ENCODE data around the gene NID1.

NID1 gene

DNA sequence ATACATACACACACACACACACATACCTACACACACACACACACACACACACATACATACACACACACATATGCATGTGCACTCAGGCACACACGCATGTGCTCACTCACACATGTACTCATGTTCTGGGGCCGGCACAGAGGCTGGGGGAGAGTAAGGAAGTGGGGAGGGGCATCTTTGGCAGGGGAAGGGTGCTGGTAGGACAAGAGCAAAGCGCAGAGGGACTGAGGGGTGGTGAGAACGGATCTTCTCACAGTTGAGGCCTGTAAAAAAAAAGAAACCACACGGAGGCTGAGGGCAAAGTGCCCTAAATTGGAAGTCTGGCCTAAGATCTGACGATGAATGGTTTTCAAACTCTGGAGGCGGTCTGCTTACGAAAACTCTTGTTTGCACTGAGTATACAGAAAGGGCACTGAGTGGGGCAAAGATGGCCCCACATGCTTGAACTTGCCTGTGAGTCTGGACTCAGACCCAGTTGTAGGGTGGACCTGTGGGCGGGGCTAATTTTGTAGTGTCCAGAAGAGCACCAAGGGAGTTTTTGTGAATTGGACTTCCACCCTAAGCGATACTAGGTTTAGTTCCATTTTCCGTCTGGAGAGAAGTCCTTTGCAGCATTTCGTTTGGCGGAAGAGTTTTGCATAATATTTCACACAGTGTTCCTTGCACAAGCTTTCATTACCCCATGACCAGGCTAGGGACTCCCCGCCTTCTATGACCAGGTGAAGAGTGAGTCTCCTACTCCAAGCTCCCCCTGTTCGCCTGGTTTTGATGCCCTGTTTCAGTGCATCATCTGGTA is 118.9 kb downstream of the NID1 start:
- H3K9ac ChIP-seq (ENCODE audit: low read depth, low read length): no peak overlapping the region
- H3K27me3 ChIP-seq (ENCODE audit: control insufficient read depth, insufficient read depth, low read length): no peaks in the 10 kb centered on the region
- H3K4me3 ChIP-seq (ENCODE audit: low read depth, low read length): no peak overlapping the region
- no peaks in the 10 kb centered on the region for H3K36me3 ChIP-seq (ENCODE audit: control insufficient read depth, insufficient read depth, low read length)
- no peak overlapping the region for H3K27ac ChIP-seq (ENCODE audit: low read depth, low read length)
- no peaks in the 10 kb centered on the region for H3K9me3 ChIP-seq (ENCODE audit: control insufficient read depth, insufficient read depth, low read length)
- H3K4me1 ChIP-seq (ENCODE audit: control insufficient read depth, insufficient read depth, low read length): no peaks in the 10 kb centered on the region

DNA sequence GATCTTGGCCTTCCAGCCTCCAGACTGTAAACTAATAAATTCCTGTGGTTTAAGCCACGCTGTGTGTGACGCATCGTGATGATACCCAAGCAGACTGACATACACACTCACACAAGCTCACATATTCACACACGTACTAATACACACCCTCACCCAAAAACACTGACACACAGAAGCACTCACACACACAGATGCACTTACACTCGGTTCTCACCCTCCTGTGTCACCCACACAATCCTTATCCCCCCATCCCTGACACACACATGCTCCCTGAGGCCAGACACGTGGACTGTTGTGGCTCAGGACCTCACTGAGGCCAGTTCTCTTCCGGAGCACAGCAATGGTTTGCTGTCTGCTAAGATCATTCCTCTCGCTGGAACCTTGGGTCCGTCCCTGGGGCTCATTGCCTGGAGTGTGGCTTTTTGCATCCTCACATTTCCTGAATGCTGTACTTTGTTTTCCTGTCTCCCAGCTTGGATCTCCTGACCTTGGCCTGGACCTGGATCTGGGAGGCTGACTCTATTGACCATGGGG is 121.2 kb downstream of the NID1 start:
- Histone ChIP-seq H3K36me3 (ENCODE audit: control insufficient read depth, insufficient read depth, low read length) (no peaks in the 10 kb centered on the region), H3K4me1 (ENCODE audit: control insufficient read depth, insufficient read depth, low read length) (no peaks in the 10 kb centered on the region), H3K9me3 (ENCODE audit: control insufficient read depth, insufficient read depth, low read length) (no peaks in the 10 kb centered on the region), H3K27me3 (ENCODE audit: control insufficient read depth, insufficient read depth, low read length) (no peaks in the 10 kb centered on the region), H3K9ac (ENCODE audit: low read depth, low read length) (no peak overlapping the region), H3K4me3 (ENCODE audit: low read depth, low read length) (no peak overlapping the region), H3K27ac (ENCODE audit: low read depth, low read length) (no peak overlapping the region)

DNA sequence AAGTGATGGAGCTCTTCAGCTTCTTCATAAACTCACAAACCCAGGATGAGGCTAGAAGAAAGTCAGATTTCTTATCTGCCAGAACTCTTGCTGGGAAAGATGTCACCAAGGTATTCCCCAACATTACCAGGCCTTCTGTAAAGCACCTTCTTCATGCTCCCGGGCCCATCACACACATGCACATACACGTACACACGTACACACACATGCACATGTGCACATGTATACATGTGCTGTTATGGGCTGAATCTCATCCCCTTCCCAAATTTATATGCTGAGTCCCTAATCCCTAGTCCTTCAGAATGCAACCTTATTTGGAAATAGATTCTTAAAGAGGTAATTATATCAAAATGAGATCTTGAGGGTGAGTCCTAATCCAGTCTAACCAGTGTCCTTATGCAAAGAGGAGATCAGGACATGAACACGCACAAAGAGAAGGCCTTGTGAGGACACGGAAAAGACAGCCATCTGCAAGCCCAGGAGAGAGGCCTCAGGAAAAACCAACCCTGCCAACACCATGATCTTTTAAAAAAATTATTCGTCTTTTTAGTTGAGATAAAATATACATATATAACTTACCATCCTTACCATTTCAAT is 121.8 kb downstream of the NID1 start:
- Histone ChIP-seq H3K9ac (ENCODE audit: low read depth, low read length) (no peak overlapping the region), H3K4me1 (ENCODE audit: control insufficient read depth, insufficient read depth, low read length) (no peaks in the 10 kb centered on the region), H3K9me3 (ENCODE audit: control insufficient read depth, insufficient read depth, low read length) (no peaks in the 10 kb centered on the region), H3K36me3 (ENCODE audit: control insufficient read depth, insufficient read depth, low read length) (no peaks in the 10 kb centered on the region), H3K27ac (ENCODE audit: low read depth, low read length) (no peak overlapping the region), H3K4me3 (ENCODE audit: low read depth, low read length) (no peak overlapping the region), H3K27me3 (ENCODE audit: control insufficient read depth, insufficient read depth, low read length) (no peaks in the 10 kb centered on the region)

DNA sequence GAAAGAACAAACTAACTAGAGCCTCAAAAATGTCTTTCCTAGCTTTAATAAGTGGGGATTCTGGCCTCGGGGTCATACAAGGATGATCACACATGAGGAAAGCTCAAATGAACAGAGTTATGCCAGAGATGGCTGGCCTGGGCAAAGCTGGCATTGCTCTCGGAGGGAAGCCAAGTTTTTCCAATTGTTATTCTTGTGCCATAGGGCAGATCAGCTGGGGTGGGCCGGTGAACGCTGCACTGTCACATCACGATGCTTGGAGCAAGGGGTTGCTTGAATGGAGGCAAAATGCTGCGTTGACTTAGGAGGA is 122.3 kb downstream of the NID1 start:
- Histone ChIP-seq H3K4me1 (ENCODE audit: control insufficient read depth, insufficient read depth, low read length) (no peaks in the 10 kb centered on the region), H3K4me3 (ENCODE audit: low read depth, low read length) (no peak overlapping the region), H3K9ac (ENCODE audit: low read depth, low read length) (no peak overlapping the region), H3K27me3 (ENCODE audit: control insufficient read depth, insufficient read depth, low read length) (no peaks in the 10 kb centered on the region), H3K9me3 (ENCODE audit: control insufficient read depth, insufficient read depth, low read length) (no peaks in the 10 kb centered on the region), H3K36me3 (ENCODE audit: control insufficient read depth, insufficient read depth, low read length) (no peaks in the 10 kb centered on the region), H3K27ac (ENCODE audit: low read depth, low read length) (no peak overlapping the region)

DNA sequence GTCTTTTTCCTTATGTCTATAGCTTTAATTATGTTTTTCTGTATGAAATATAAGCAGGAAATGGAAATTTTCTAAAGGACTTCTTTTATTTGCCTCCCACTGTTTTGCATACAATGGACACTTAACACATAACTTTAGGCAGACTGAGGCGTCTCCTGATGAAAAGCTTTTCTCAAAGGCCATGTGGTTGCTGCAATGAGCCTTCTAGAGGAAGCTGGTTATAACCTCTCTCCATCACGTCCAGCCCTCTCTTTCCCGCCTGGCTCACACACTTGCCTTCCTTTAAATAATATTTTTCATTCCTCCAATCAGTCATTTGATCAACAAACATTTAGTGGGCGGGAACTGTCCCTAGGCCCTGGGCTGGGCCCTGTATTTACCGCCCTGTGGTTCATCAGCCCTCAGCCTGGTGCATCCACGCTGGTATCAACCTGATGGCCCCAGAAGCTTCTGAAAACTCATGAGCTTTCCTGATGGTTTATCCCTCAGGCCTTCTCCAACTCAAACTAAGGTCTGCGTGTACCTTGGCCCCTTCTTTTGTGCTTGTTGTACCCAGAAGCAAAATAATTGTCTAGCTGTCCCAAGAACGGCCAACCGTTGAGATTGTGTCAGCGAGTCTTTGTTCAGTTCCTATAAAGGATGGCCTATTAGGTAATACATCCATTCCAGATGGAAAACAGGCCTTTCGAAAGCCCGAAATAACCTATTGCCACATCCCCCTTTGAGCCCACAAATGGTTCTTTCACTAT is 122.8 kb downstream of the NID1 start:
- no peaks in the 10 kb centered on the region for H3K27me3 ChIP-seq (ENCODE audit: control insufficient read depth, insufficient read depth, low read length)
- no peak overlapping the region for H3K9ac ChIP-seq (ENCODE audit: low read depth, low read length)
- no peaks in the 10 kb centered on the region for H3K9me3 ChIP-seq (ENCODE audit: control insufficient read depth, insufficient read depth, low read length)
- no peaks in the 10 kb centered on the region for H3K36me3 ChIP-seq (ENCODE audit: control insufficient read depth, insufficient read depth, low read length)
- no peaks in the 10 kb centered on the region for H3K4me1 ChIP-seq (ENCODE audit: control insufficient read depth, insufficient read depth, low read length)
- H3K27ac ChIP-seq (ENCODE audit: low read depth, low read length): no peak overlapping the region
- H3K4me3 ChIP-seq (ENCODE audit: low read depth, low read length): no peak overlapping the region

DNA sequence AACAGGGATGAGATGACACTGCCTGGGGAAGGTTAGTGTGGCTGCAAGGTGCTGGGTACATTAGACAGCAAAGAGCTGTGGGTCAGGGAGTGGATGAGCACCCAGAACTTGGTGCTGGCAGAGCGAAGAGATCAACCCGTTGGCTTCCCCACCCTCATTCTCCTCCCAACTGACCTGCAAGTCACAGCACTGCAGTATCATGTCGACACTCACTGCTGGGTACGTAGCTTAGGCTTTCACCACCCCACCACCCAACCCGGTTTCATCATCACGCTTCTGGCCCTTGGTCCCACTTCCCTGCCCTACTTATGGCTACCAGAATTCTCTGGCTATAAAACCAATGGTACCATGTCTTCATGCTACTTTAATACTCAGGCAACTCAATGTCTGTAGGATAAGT is 124.6 kb downstream of the NID1 start:
- H3K4me1 ChIP-seq (ENCODE audit: control insufficient read depth, insufficient read depth, low read length): no peaks in the 10 kb centered on the region
- no peaks in the 10 kb centered on the region for H3K27me3 ChIP-seq (ENCODE audit: control insufficient read depth, insufficient read depth, low read length)
- no peak overlapping the region for H3K27ac ChIP-seq (ENCODE audit: low read depth, low read length)
- H3K9ac ChIP-seq (ENCODE audit: low read depth, low read length): no peak overlapping the region
- H3K9me3 ChIP-seq (ENCODE audit: control insufficient read depth, insufficient read depth, low read length): no peaks in the 10 kb centered on the region
- no peaks in the 10 kb centered on the region for H3K36me3 ChIP-seq (ENCODE audit: control insufficient read depth, insufficient read depth, low read length)
- no peak overlapping the region for H3K4me3 ChIP-seq (ENCODE audit: low read depth, low read length)

DNA sequence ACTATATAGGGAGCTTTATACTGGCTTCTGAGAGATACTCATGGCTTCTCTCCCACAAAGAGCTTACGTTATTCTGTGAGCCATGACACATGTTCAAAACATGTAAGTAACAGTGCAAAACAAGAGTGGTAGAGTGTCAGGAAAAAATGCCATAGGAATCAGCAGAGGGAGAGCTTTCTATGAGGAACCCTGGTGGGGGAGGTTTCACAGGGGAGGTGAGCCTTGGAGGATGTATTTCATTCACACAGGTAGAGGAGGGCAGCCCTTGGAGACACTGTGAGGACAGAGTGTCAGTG is 125.5 kb downstream of the NID1 start:
- Histone ChIP-seq H3K27me3 (ENCODE audit: control insufficient read depth, insufficient read depth, low read length) (no peaks in the 10 kb centered on the region), H3K9me3 (ENCODE audit: control insufficient read depth, insufficient read depth, low read length) (no peaks in the 10 kb centered on the region), H3K4me1 (ENCODE audit: control insufficient read depth, insufficient read depth, low read length) (no peaks in the 10 kb centered on the region), H3K36me3 (ENCODE audit: control insufficient read depth, insufficient read depth, low read length) (no peaks in the 10 kb centered on the region), H3K9ac (ENCODE audit: low read depth, low read length) (no peak overlapping the region), H3K4me3 (ENCODE audit: low read depth, low read length) (no peak overlapping the region), H3K27ac (ENCODE audit: low read depth, low read length) (no peak overlapping the region)

DNA sequence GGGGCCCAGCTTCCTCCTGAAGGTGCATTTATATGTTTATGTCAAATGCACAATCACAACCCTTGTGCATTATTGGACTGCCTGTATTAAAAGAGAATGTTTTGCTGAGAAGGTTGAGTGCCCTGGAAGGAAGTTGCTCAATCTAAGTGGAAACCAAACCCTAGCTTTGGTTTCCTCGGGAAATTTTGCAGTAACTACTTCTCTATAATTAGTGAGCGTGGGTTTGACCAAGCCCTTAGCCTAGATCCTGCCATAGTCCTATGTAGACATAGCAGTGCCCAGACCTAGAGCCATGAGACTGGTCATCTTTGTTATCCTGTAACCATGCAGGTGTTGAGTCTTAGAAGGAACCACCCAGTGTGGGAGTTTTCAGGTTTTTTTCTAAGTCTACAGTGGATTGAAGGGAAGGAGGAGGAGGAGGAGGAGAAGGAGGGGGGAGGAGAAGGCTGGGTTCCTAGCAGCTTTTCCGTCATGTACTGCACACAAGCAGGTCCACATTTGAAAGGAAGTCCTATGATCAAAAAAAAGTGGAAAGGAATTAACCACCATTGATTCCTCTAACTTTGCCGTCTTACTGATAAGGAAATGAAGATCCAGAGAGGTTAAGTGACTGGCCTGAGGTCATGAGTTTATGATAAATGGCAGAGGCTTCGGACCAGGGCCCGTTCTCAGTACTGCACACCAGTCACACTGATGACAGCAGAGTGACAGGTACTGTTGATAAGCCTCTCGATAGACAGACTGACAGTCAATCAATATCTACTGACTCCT is 126.0 kb downstream of the NID1 start:
- Histone ChIP-seq H3K9ac (ENCODE audit: low read depth, low read length) (no peak overlapping the region), H3K9me3 (ENCODE audit: control insufficient read depth, insufficient read depth, low read length) (no peaks in the 10 kb centered on the region), H3K27ac (ENCODE audit: low read depth, low read length) (no peak overlapping the region), H3K4me1 (ENCODE audit: control insufficient read depth, insufficient read depth, low read length) (no peaks in the 10 kb centered on the region), H3K27me3 (ENCODE audit: control insufficient read depth, insufficient read depth, low read length) (no peaks in the 10 kb centered on the region), H3K36me3 (ENCODE audit: control insufficient read depth, insufficient read depth, low read length) (no peaks in the 10 kb centered on the region), H3K4me3 (ENCODE audit: low read depth, low read length) (no peak overlapping the region)

DNA sequence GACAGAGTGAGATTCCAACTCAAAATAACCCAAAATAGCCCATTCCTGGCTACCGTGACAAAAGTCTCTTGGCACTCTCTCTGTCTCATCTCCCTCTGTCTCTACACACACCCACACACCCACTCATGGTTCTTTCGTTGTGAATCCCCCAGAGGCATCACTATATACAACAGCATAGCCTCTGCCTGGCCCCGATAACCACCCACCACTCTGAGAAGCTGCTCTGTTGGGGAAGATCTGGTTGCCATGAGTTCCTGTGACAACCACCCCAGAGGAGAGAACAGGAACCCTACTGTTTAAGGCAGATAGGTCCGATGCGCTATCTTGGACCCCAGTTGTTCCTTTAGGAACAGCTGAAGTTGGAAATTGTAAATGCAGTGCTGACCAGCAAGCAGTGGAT is 127.8 kb downstream of the NID1 start:
- 0 out of 2 replicates have a peak, but pooled peaks cover 2% of the 10 kb centered on the region for H3K4me1 ChIP-seq (ENCODE audit: control insufficient read depth, insufficient read depth, low read length)
- H3K4me3 ChIP-seq (ENCODE audit: low read depth, low read length): no peak overlapping the region
- H3K9me3 ChIP-seq (ENCODE audit: control insufficient read depth, insufficient read depth, low read length): no peaks in the 10 kb centered on the region
- H3K36me3 ChIP-seq (ENCODE audit: control insufficient read depth, insufficient read depth, low read length): no peaks in the 10 kb centered on the region
- H3K27ac ChIP-seq (ENCODE audit: low read depth, low read length): no peak overlapping the region
- H3K9ac ChIP-seq (ENCODE audit: low read depth, low read length): no peak overlapping the region
- 0 out of 2 replicates have a peak, but pooled peaks cover 4% of the 10 kb centered on the region for H3K27me3 ChIP-seq (ENCODE audit: control insufficient read depth, insufficient read depth, low read length)

DNA sequence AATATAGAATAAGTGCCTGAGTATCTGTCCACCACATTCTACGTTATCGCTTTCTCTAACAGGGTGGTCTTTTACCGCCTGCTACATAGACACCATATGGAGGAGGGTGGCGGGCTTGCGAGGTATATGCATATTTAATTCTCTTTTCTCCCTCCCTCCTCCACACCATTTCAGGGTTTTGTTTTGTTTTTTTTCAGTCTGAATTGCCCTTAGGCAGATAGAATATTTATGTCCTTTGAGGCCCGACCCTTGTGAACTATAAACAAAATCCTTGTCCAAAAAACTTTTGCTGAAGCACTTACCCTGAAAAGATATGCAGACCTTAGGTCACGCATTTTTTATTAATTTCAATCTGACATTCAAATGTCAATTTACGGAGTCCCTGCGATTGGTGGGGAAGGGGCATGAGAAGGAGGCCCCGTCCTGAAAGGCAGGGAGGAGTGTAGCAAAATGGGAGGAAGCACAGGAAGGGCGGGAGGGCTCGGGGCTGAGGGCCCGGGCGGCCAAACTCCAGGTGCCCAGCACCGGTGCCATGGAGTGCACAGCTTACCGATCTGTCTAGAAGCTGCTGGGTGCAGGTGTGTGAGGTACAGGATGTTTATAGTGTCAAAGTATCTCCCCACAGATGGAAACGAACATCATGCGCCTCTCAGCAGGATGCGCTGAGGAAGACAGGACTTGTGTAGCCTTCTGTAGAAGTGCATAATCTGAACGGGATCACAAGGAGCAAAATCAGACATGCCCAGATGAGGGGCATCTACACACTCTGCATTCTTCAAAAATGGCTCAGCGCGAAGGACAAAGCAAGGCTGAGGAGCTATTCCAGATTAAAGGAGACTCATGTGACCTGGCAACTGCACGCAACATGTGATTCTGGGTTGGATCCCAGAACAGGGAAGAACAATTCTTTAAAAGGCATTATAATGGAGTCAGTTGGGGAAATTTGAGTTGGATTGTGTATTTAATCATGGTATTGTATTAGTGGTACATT is 129.4 kb downstream of the NID1 start:
- no peaks in the 10 kb centered on the region for H3K36me3 ChIP-seq (ENCODE audit: control insufficient read depth, insufficient read depth, low read length)
- no peak overlapping the region for H3K4me3 ChIP-seq (ENCODE audit: low read depth, low read length)
- no peaks in the 10 kb centered on the region for H3K9me3 ChIP-seq (ENCODE audit: control insufficient read depth, insufficient read depth, low read length)
- H3K9ac ChIP-seq (ENCODE audit: low read depth, low read length): no peak overlapping the region
- 0 out of 2 replicates have a peak, but pooled peaks cover 5% of the 10 kb centered on the region for H3K4me1 ChIP-seq (ENCODE audit: control insufficient read depth, insufficient read depth, low read length)
- H3K27ac ChIP-seq (ENCODE audit: low read depth, low read length): no peak overlapping the region
- 0 out of 2 replicates have a peak, but pooled peaks cover 4% of the 10 kb centered on the region for H3K27me3 ChIP-seq (ENCODE audit: control insufficient read depth, insufficient read depth, low read length)

All from HUES48 (cell line).